GM12873 (cell line): ENCODE data around the gene ABT1.

ENCODE experiments used
- CTCF ChIP-seq: IDR thresholded peaks from 2 replicates; pipeline ENCODE4 v1.5.1; 2012; ENCODE audit warnings: low read depth, mild to moderate bottlenecking, moderate library complexity, low read length, control low read depth; ENCODE audit not compliant: insufficient read depth; ENCODE audit errors: missing control alignments

The ABT1 gene

GRCh38 chr6:26613201-26613600, 16.4 kb downstream of the ABT1 start:
- no peak for TF ChIP-seq CTCF

GRCh38 chr6:26613689-26614683, 17.2 kb downstream of the ABT1 start:
- TF ChIP-seq CTCF = no peak

GRCh38 chr6:26623339-26623859, 26.6 kb downstream of the ABT1 start:
- no peak for TF ChIP-seq CTCF

- no peak for TF ChIP-seq CTCF
These were observed 27.8 kb downstream of the ABT1 start for GRCh38 chr6:26624557-26624956.

GRCh38 chr6:26627843-26628242, 31.1 kb downstream of the ABT1 start:
- no peak for TF ChIP-seq CTCF

- TF ChIP-seq CTCF = no peak
These were observed 32.6 kb downstream of the ABT1 start for GRCh38 chr6:26629359-26629758.

- TF ChIP-seq CTCF = no peak
These were observed 44.1 kb downstream of the ABT1 start for GRCh38 chr6:26640806-26641205.
